GF-D8 (cell line): ENCODE results near the gene SEMA4F.
"Not testable (repeated sequence)": the region's sequence is repeated elsewhere in the genome, so short reads cannot be mapped to it uniquely, and the experiment has no call there.

ENCODE experiments used
- DNase-seq: peaks from one replicate; lab custom pipeline; 2025; lab: John Stamatoyannopoulos, UW

Gene SEMA4F, protein sequence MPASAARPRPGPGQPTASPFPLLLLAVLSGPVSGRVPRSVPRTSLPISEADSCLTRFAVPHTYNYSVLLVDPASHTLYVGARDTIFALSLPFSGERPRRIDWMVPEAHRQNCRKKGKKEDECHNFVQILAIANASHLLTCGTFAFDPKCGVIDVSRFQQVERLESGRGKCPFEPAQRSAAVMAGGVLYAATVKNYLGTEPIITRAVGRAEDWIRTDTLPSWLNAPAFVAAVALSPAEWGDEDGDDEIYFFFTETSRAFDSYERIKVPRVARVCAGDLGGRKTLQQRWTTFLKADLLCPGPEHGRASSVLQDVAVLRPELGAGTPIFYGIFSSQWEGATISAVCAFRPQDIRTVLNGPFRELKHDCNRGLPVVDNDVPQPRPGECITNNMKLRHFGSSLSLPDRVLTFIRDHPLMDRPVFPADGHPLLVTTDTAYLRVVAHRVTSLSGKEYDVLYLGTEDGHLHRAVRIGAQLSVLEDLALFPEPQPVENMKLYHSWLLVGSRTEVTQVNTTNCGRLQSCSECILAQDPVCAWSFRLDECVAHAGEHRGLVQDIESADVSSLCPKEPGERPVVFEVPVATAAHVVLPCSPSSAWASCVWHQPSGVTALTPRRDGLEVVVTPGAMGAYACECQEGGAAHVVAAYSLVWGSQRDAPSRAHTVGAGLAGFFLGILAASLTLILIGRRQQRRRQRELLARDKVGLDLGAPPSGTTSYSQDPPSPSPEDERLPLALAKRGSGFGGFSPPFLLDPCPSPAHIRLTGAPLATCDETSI

DNA sequence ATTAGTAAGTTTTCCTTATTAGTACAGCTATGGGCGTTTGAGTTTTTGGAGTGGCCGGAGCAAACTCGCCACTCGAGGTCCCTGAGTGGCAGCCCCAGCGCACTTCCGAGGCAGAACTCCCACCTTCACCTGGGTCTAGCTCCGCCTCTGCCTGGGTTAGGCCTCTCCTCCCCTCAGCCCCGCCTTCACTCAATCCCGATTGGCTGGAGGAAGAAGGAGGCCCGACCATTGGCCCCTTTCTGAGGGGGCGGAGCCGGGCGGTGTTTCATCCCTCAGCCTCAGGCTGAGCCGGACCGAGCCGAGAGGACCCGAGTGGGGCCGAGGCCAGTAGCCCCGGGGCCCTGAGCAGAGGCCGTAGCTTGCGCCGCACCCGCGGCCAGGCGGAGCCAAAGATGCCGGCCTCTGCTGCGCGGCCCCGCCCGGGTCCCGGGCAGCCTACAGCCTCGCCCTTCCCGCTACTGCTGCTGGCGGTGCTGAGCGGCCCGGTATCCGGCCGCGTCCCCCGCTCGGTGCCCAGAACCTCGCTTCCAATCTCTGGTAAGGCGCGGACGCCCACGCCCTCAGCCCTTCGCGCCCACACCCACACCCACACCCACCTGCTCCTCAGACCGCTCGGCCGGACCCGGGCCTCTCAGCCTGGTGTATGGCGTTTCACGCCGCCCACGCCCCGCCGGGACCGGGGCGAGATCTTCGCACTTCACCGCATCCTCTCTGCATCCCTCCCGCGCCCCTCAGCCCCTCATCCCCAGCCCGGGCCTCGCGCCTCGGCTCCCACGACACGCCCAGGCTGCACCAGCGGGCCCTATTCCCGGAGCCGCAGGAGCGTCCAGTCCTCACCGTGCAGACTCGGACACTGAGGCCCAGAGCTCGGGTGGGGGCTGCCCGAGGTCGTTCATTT, at the start of gene SEMA4F:
Gene SEMA4F, plus strand, starts transcription at position 263 of the 898 bp plus-strand sequence. Its CDS starts 130 bp downstream, at position 393.
- DNase-seq, result no peak

DNA sequence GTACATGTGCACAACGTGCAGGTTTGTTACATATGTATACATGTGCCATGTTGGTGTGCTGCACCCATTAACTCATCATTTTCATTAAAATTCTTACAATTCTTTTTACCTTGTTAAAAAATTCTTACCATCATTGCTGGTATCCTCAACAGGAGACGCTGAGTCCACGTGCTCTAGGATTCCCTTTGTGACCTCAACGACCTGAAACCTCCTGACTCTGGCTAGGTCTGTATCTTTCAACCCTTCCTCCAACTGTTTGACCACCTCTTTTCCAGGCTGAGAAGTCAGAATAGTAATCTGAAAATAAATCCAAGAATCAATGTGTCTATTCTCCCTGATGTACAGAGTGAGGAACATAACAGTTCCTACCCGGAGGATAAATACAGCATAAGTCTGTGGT, 47.1 kb upstream of the SEMA4F start:
- no peak for DNase-seq

DNA sequence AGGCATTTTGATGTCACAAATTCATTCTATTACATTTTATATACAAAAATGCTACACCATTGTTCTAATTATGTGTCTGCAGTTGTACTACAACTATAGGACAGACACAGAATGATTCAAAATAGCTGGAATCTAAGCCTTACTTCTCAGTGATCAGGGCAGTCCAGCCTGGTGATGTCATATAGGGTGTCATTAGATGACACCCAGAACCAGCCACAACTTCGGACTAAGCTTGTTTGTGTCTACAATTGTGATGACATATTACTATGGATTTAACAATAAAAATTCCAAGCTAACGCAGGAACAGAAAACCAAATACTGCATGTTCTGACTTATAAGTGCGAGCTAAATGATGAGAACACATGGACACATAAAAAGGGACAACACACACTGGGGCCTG, 36.9 kb upstream of the SEMA4F start:
- DNase-seq, result no peak

DNA sequence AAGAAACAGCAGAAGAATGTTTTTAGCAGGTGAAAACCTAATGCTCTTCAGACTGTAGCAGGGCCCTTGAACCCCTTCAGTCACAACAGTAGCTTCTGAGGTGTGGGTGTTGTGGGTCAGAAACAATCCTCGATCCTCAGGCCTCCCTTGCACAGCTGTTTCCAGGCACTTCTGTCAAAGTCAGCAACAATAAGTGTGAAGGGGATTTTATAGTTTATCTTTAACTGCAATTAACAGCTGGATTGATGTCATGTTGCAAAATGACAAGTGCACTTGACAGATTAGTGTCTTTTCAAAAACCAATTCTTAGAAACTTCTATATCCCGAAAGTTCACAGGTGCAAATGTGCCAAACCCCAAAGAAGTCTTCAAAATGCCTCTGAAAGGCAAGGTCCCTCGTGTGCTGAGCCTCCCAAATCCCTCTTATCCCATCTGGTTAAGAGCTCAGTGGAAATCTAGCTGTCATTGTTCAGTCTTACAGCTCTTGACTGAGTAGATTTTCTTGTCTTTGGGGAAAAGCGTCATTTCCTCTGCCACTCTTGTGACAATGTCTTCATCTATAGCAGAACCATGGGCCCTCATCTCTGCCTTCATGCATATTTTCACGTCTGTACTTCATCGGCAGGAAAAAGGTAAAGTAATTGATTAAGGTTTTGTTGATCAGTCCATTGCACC, 35.5 kb upstream of the SEMA4F start:
- DNase-seq, result no peak

DNA sequence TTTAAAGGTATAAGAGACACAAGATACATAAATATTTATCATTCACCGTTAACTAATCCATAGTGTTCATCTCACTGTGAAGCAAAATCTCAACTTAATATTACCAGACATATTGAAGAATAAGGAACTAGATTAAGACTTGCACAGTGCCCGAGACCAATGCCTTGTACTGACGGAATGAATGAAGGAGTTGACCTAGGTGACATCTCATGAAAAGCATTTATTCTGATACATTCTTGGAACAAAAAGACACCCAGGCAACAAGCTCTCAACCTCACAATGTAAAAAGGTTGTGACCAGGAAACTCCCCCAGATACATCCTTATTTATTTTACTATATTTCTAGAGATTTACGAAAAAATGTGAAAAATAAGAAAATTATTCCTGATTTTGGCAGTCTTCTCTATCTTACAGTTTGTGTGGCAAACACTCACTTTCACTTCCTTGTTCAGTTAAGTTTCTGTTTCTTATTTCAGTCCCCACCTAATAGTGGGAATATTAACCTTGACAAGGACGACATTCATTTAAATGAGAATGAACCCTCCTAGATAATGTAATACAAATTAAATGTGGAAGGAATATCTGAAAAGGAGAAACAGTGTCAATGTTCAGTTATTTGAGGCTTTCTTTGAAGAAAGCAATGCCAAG, 34.3 kb upstream of the SEMA4F start:
- DNase-seq, result no peak

DNA sequence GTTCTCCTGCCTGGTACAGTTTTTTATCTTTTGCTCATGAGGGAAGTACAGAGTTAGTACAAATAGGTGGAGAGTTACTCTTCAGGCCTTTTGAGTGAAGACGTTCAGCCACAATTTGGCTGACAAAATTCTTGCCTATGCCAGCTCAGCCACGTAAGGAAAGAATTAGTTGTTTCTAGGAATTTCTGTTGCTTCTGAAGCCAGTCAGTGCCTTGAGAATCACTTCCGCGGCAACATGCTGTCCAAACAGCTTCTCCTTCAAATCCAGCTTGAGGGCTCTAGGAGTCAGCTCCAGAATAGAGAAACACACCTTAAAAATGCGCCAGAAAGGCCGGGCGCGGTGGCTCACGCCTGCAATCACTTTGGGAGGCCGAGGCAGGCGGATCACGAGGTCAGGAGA, 33.4 kb upstream of the SEMA4F start:
- no peak for DNase-seq

DNA sequence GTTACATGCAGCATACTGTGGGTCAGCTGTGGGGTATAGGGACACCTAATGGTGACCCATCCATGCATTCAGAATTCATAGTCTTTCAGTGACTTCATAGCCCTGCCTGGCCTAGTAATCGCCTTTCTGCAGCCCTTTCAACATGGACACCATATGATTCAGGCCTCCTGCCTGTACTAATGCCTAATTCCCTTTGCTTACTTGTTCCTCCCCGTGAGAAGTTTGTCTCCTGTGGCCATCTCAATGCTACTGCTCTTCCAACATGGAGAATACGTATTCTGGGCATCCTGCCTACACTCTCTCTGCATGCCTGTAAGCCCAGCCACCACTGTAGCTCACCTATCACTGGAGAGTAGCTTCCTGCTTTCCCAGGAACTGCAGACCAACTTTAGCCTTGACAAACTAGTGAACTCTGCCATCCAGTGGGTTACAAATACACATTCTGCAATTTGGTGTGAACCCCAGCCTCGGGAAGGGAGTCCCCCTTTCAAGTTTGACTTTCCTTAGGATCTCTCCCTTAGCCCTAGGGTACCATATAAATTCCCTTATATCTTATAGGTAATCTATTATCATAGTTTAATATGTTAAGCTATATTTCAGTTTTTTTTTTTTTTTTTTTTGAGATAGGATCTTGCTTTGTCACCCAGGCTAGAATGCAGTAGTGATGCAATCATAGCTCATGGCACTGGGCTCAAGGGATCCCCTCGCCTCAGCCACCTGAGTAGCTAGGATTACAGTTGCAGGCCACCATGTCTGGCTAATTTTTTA, 28.2 kb upstream of the SEMA4F start:
- no peak for DNase-seq

DNA sequence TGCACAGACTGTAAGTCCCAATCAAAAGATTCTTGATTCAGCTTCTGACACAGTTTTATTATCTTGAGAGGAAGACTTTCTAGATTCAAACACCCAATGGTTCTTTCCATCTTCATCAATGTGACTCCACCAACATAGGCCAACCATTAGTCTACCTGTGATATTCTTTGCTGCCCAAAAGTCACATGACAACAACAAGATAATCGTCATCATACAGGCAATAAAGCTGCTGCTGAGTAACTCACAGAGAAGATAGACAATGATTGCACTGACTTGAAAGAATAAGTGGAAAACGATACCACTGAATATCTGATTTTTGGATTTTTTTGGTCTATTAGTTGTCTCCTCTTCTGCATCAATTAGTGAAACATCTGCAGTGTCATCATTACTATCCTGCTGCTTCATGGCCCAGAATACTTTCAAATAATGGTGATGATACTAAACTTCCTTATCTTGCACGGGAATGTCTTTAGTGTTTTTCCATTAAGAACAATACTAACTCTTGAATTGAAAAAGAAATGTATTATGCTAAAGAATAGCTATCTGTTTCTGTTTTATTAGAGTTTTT, 25.4 kb upstream of the SEMA4F start:
- no peak for DNase-seq

DNA sequence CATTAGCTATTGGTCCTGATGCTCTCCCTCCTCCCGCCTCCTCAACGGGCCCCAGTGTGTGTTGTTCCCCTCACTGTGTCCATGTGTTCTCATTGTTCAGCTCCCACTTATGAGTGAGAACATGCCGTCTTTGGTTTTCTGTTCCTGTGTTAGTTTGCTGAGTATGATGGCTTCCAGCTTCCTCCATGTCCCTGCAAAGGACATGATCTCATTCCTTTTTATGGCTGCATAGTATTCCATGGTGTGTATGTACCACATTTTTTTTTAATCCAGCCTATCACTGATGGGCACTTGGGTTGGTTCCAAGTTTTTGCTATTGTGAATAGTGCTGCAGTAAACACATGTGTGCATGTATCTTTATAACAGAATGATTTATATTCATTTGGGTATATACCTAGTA, 23.6 kb upstream of the SEMA4F start:
- not testable (repeated sequence) for DNase-seq

DNA sequence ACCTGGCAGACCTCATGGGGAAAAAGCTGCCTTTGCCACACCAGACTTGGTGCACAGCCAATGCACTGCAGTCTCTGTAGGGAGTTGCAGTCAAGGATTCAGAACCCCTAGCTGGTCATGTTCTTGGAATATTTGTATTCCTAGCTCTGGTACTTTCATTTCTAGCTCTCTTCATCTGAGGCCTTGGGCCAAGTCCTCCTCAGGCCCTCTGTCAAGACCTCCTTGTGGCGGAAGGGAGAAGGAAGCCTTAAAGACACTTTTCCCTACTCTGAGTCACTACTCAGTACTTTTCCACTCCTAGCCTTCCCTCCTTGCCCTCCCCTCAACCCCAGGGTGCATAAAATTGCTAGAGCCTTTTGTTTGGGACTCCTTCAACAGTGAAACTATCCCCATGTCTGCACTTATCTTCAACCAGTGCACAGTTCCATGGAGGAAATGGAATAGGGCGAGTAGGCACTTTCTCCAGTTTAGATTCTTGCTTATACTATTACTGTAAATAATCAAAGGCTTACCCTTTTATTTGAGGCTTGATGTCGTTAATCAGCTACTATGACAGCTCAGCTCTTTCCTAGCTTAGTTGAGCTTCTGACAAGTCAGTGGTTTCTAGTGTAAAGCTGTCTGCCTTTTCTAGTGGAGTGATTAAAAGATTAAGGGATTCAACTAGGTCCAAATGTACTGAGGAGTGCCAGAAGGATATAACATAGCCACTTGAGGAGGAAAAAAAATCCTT, 21.7 kb upstream of the SEMA4F start:
- DNase-seq, result no peak

DNA sequence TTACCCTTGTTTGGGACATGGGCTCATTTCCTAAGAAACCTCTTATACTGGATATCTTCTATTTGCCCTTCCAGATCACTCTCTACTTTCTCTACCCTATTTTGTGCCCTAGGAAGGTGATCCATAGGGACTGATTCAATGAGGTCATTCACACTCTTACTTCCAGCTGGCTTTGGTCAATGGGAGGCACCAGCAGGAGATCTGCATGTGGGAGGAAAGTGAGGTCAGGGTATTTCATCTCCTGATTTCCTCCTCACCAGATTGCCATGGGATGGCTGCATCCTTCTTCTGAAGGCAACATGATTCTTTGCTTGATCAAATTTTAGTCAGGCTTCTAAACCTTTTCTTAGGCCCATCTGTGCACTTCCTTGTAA, 21.1 kb upstream of the SEMA4F start:
- no peak for DNase-seq

DNA sequence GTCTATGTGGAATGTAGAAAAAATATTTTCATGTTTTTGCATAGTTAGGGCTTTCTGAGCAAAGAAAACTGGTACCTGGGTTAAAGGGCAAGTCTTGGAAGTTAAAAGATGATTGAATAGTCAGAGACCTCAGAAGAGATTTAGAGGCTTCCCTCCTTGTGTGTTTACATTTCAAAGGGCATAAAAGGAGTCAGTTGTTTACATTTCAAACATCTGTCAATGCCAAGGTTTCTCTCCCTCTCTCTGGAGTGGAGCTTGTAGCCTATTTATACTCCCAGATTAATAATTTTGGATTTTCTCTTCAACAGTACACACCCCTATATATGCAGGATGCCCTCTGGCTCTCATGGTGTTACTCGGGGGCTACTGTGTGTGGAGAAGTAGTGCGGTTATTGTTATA, 14.5 kb upstream of the SEMA4F start:
- DNase-seq, result no peak

DNA sequence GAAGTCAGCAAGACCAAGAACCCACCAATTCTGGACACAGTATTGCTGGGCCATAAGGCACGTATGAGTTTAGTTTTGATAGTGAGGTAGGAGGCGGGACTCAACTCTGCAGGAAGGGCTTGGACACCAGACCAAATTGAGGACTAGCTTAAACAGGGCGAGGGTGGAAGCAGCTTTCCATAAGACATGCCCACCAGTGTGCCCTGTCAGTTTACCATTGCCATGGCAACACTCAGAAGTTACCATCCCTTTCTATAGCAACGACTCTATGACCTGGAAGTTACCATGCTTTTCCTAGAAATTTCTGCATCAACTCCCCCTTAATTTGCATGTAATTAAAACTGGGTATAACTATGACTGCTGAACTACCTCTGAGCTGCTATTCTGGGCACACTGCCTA, 8.7 kb upstream of the SEMA4F start:
- DNase-seq, result no peak

DNA sequence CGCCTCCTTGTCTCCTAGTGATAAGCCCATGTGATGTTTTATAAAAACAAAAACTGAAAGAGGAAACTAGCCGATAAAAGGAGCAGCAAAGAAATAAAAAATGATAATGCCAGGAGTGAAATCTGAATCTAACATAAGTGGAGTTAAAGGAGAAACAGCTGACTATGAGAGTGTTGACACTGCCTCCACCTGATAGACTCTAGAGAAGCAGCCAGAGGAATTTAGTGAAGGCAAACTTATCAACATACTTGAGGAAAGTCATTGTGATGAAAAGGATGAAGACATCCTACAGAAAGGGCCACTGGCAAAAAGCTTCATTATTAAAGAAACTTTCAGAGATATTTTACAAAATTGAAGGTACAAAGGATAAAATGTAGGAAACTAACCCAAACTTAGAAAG, 7.8 kb upstream of the SEMA4F start:
- DNase-seq, result no peak

DNA sequence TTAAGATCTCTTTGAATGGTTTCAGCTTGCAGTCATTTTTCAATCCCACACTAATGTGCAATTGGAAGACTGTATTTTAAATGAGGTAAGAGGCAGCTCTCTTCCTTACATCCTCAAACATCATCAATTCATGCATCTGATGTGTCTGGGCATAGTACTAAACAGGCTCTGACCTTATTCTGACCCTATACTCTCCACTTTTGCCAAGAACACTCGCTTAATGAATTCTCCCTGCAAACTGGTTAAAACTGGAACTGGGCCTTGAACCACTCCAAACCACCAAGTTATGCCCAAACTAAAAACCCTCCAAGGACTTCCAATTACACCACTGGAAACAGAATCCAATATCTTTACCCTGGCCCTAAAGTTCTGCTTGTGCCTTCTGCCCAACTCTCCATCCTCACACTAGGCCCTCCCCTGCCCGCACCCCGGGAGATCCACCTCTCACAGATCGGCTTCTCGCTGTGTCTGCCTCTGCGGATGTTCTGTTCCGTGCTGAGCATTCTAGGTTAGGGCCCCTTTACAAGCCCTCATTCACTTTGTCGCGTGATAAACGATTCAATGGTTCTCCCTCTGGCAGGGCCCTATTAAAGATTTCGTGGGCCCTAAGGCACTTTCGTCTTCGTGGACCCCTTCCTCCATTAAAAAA, 7.1 kb upstream of the SEMA4F start:
- DNase-seq, result no peak

DNA sequence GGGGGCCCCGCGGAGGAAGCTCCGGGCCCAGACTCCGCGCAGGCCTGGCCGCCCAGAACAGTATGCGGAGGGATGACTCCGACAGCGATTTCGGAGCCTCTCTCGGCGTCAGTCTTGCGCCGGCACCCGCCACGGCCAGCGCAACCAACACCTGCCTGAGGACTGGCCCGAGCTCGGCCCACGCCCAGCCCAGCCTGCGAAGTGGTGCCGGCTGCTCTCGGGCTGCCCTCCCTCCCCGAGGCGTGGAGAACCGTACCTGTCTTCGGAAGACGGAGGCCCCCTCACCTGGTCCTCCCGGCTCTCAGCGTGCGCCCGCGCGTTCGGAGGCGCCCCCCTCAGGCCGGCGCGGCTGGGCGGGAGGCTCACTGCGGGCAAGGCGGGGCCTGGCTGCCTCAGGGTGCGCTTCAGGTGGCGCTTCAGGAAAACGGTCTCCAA, 6.0 kb upstream of the SEMA4F start, which contains the start of gene M1AP:
Gene M1AP, minus strand, starts transcription at position 322 of the 435 bp plus-strand sequence. CDS start 8,055 bp downstream, outside the sequence.
- no peak for DNase-seq

DNA sequence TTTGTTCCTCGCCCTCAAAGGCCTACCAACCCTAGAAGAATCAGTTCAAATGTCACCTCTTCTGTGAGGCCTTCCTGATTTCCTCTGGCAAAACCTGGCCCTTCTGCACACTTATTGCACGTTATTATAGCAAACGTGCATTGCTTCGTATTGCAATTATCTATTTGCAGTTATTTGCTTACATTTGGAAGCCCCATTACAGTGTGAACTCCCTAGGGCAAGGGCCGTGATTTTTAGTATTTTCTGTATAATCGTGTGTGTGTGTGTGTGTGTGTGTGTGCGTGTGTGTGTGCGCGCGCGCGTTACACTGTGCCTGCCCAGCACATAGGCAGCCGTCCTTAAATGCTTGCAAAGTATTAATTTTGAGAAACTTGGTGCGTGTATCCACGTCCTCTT, 460 bp upstream of the SEMA4F start:
- DNase-seq, result no peak

DNA sequence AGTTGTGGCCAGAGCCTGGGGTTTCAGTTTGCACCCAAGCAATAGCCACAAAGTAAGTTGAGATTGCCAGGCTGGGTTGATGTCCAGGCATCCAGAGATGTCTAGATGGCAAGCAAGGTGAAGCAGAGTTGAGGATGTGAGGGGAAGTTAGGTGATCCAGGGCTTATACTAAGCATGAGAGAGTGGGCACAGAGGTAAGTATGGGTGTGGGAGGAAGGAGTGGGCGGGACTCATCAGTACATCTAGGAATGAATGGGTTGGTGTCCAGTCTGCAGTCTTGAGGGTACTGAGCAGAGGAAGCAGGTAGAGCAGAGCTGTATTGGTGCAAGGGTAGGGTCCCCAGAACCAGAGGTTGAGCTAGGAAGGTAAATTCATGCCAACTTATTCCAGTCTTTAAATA, 1.5 kb downstream of the SEMA4F start:
- no peak for DNase-seq

DNA sequence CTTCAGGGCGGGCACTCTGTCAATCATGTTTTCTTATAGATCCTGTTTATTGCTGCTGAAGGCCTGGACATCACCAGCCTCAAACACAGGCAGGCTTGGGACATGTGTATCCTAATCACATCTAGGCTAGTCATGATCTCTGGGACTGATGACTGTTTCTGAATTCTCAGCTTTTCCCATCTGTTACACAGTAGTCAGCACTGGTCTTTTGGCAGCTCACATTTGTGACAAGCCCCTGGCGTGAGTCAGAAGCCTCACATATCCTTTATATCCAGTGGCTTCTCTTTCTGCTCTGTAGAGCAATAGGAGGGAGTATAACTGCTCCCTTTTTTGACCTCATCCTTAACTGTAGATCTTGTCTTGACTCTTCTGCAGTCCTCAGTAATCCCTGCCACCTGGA, 4.5 kb downstream of the SEMA4F start:
- no peak for DNase-seq
